Activated T-helper 2 cell treated with anti-CD3 and anti-CD28 coated beads, Interferon-gamma antibody, Interleukin-2, Interleukin-4, amounts not matched to agents 10 μg/mL and 5 μg/mL and 100 μg/mL, durations not matched to agents 14 hours and 24 hours and 36 hours (primary cell): ENCODE results near the gene RPS27L. TPM values are rescaled to one million over a fixed set of nuclear protein-coding genes. Genes with fewer than 3 reads are reported as not detected.

ENCODE experiments used
- DNase-seq: peaks from one replicate; pipeline ENCODE4 v3.0.0; 2021; ENCODE audit warnings: low spot score
- H3K27ac Mint-ChIP-seq: one replicate; pipeline ENCODE4 v1.8.0; 2021; ENCODE audit warnings: mixed read lengths
- H3K27me3 Mint-ChIP-seq: one replicate; pipeline ENCODE4 v1.8.0; 2021; ENCODE audit warnings: low read depth, mixed read lengths
- H3K36me3 Mint-ChIP-seq: one replicate; pipeline ENCODE4 v1.8.0; 2021; ENCODE audit warnings: low read depth, mixed read lengths
- H3K4me1 Mint-ChIP-seq: one replicate; pipeline ENCODE4 v1.8.0; 2021; ENCODE audit warnings: low read depth, mixed read lengths
- H3K4me3 Mint-ChIP-seq: one replicate; pipeline ENCODE4 v1.8.0; 2021; ENCODE audit warnings: low read depth, mild to moderate bottlenecking, moderate library complexity, mixed read lengths
- H3K9me3 Mint-ChIP-seq: one replicate; pipeline ENCODE4 v1.8.0; 2021; ENCODE audit warnings: mixed read lengths
- intact Hi-C: fragments of 100-400 bp; cut with micrococcal nuclease; formaldehyde crosslinking; loops from one replicate; pipeline ENCODE4 v1.15.1; 2023
- total RNA-seq: library from RNA; stranded (reverse); gene quantifications from 2 replicates; pipeline ENCODE4 v1.2.3, GENCODE V29; 2022

The RPS27L gene
- total RNA-seq = 164 and 167 TPM in 2 replicates

GRCh38 chr15:63157118-63157843 lies at the start of gene RPS27L:
Gene RPS27L (minus strand): TSS chr15:63157477. CDS start chr15:63157405, 72 bp downstream.
- DNase-seq = peak; percentile 87
- H3K27me3 Mint-ChIP-seq = no peaks in the 10 kb centered on the region
- no peaks in the 10 kb centered on the region for H3K9me3 Mint-ChIP-seq
- intact Hi-C loops = loop anchor here (1.0 to 10.0 kb wide), 6 partner anchors 32 to 248 kb away; partner anchors contain the start of gene RAB8B
- H3K36me3 Mint-ChIP-seq = peaks cover 33% of the 10 kb centered on the region
- H3K27ac Mint-ChIP-seq = peak within 1 kb of the TSS; percentile 97
- peaks cover 14% of the 10 kb centered on the region for H3K4me1 Mint-ChIP-seq
- peak within 1 kb of the TSS; percentile 97 for H3K4me3 Mint-ChIP-seq

- Mint-ChIP-seq H3K4me3 (no peak overlapping the region), H3K4me1 (peaks cover 75% of the 10 kb centered on the region), H3K27ac (peak overlapping the region; percentile 8), H3K36me3 (peaks cover 63% of the 10 kb centered on the region), H3K9me3 (no peaks in the 10 kb centered on the region), H3K27me3 (no peaks in the 10 kb centered on the region)
- no peak for DNase-seq
- intact Hi-C loops = no loop called here
These were observed 48.8 kb upstream of the RPS27L start for GRCh38 chr15:63206079-63206478.

- intact Hi-C loops = loop anchor here (1.0 kb wide), 2 partner anchors 9 to 11 kb away; no protein-coding TSS in a partner anchor
- H3K4me3 Mint-ChIP-seq = no peak overlapping the region
- H3K27ac Mint-ChIP-seq = peak overlapping the region; percentile 71
These were observed 46.3 kb upstream of the RPS27L start for GRCh38 chr15:63203451-63204090.

GRCh38 chr15:63202861-63203260 lies 45.6 kb upstream of the RPS27L start:
- H3K27ac Mint-ChIP-seq = no peak overlapping the region
- H3K9me3 Mint-ChIP-seq = no peaks in the 10 kb centered on the region
- H3K36me3 Mint-ChIP-seq = peaks cover 73% of the 10 kb centered on the region
- H3K27me3 Mint-ChIP-seq = no peaks in the 10 kb centered on the region
- intact Hi-C loops = loop anchor here (1.0 kb wide), 2 partner anchors 9 to 11 kb away; no protein-coding TSS in a partner anchor
- no peak overlapping the region for H3K4me3 Mint-ChIP-seq
- H3K4me1 Mint-ChIP-seq = peaks cover 82% of the 10 kb centered on the region
- DNase-seq = no peak

More at GRCh38 chr15:63203451-63204090, 46.3 kb upstream of the RPS27L start:
- Mint-ChIP-seq H3K4me1 (peaks cover 83% of the 10 kb centered on the region), H3K36me3 (peaks cover 73% of the 10 kb centered on the region), H3K9me3 (no peaks in the 10 kb centered on the region), H3K27me3 (no peaks in the 10 kb centered on the region)
- no peak for DNase-seq

GRCh38 chr15:63200464-63201249 lies 43.4 kb upstream of the RPS27L start:
- Mint-ChIP-seq H3K27me3 (no peaks in the 10 kb centered on the region), H3K4me1 (peaks cover 83% of the 10 kb centered on the region)

GRCh38 chr15:63198371-63199250 lies 41.3 kb upstream of the RPS27L start:
- no peak overlapping the region for H3K4me3 Mint-ChIP-seq
- no peak for DNase-seq
- H3K9me3 Mint-ChIP-seq = no peaks in the 10 kb centered on the region
- H3K4me1 Mint-ChIP-seq = peaks cover 86% of the 10 kb centered on the region
- intact Hi-C loops = loop anchor here (10.0 kb wide), 2 partner anchors 154 to 476 kb away; partner anchors contain the start of gene TPM1
- no peaks in the 10 kb centered on the region for H3K27me3 Mint-ChIP-seq
- peak overlapping the region; percentile 60 for H3K27ac Mint-ChIP-seq
- peaks cover 89% of the 10 kb centered on the region for H3K36me3 Mint-ChIP-seq

More at GRCh38 chr15:63200464-63201249, 43.4 kb upstream of the RPS27L start:
- DNase-seq = no peak
- peak overlapping the region; percentile 73 for H3K27ac Mint-ChIP-seq
- H3K9me3 Mint-ChIP-seq = no peaks in the 10 kb centered on the region
- intact Hi-C loops = no loop called here
- H3K4me3 Mint-ChIP-seq = peak overlapping the region; percentile 63
- peaks cover 75% of the 10 kb centered on the region for H3K36me3 Mint-ChIP-seq

- no peaks in the 10 kb centered on the region for H3K27me3 Mint-ChIP-seq
- intact Hi-C loops = loop anchor here (10.0 kb wide), 2 partner anchors 153 to 477 kb away; partner anchors contain the start of gene TPM1
- H3K4me1 Mint-ChIP-seq = peaks cover 82% of the 10 kb centered on the region
- H3K4me3 Mint-ChIP-seq = no peak overlapping the region
- no peaks in the 10 kb centered on the region for H3K9me3 Mint-ChIP-seq
- DNase-seq = no peak
- H3K27ac Mint-ChIP-seq = peak overlapping the region; percentile 75
- peaks cover 85% of the 10 kb centered on the region for H3K36me3 Mint-ChIP-seq
These were observed 40.3 kb upstream of the RPS27L start for GRCh38 chr15:63197626-63198025.

GRCh38 chr15:63196842-63197241 lies 39.6 kb upstream of the RPS27L start:
- peaks cover 83% of the 10 kb centered on the region for H3K4me1 Mint-ChIP-seq
- intact Hi-C loops = loop anchor here (10.0 kb wide), 2 partner anchors 152 to 478 kb away; partner anchors contain the start of gene TPM1
- no peak overlapping the region for H3K4me3 Mint-ChIP-seq
- H3K27ac Mint-ChIP-seq = no peak overlapping the region
- H3K9me3 Mint-ChIP-seq = no peaks in the 10 kb centered on the region
- no peaks in the 10 kb centered on the region for H3K27me3 Mint-ChIP-seq
- peaks cover 85% of the 10 kb centered on the region for H3K36me3 Mint-ChIP-seq
- DNase-seq = no peak

GRCh38 chr15:63195569-63196015 lies 38.3 kb upstream of the RPS27L start:
- peak overlapping the region; percentile 56 for H3K4me3 Mint-ChIP-seq
- no peaks in the 10 kb centered on the region for H3K9me3 Mint-ChIP-seq
- DNase-seq = no peak
- H3K27me3 Mint-ChIP-seq = no peaks in the 10 kb centered on the region
- peak overlapping the region; percentile 64 for H3K27ac Mint-ChIP-seq
- peaks cover 86% of the 10 kb centered on the region for H3K36me3 Mint-ChIP-seq
- intact Hi-C loops = loop anchor here (10.0 kb wide), 2 partner anchors 151 to 479 kb away; partner anchors contain the start of gene TPM1
- peaks cover 80% of the 10 kb centered on the region for H3K4me1 Mint-ChIP-seq

GRCh38 chr15:63194880-63195568 lies 37.7 kb upstream of the RPS27L start:
- no peak for DNase-seq
- H3K27me3 Mint-ChIP-seq = no peaks in the 10 kb centered on the region
- intact Hi-C loops = loop anchor here (5.0 to 10.0 kb wide), 3 partner anchors 150 to 480 kb away; partner anchors contain the start of gene TPM1
- H3K4me3 Mint-ChIP-seq = peak overlapping the region; percentile 56
- peaks cover 74% of the 10 kb centered on the region for H3K4me1 Mint-ChIP-seq
- H3K36me3 Mint-ChIP-seq = peaks cover 86% of the 10 kb centered on the region
- H3K9me3 Mint-ChIP-seq = no peaks in the 10 kb centered on the region
- peak overlapping the region; percentile 64 for H3K27ac Mint-ChIP-seq

- intact Hi-C loops = loop anchor here (5.0 to 10.0 kb wide), 3 partner anchors 150 to 480 kb away; partner anchors contain the start of gene TPM1
- DNase-seq = no peak
- Mint-ChIP-seq H3K4me3 (peak overlapping the region; percentile 96), H3K36me3 (peaks cover 80% of the 10 kb centered on the region), H3K27me3 (no peaks in the 10 kb centered on the region), H3K4me1 (peaks cover 68% of the 10 kb centered on the region), H3K27ac (peak overlapping the region; percentile 69), H3K9me3 (no peaks in the 10 kb centered on the region)
These were observed 37.0 kb upstream of the RPS27L start for GRCh38 chr15:63194302-63194701.
